ENCODE measurements around the gene TMEM267. TPM values are rescaled to one million over a fixed set of nuclear protein-coding genes. Genes with fewer than 3 reads are reported as not detected.

TMEM267 gene
- total RNA-seq, 1 experiment from 2014 or later: 6.0 TPM

GRCh38 chr5:43514816-43515677 lies 31.4 kb upstream of the TMEM267 start, which contains the start of gene C5orf34 (continued):
- TF ChIP-seq USF1 (CRISPR knock-in tag; IDR thresholded peaks at IDR 0.05): no peak
- TF ChIP-seq TEAD4 (CRISPR knock-in tag; IDR thresholded peaks at IDR 0.05): no peak
- TF ChIP-seq SP1 (CRISPR knock-in tag; conservative IDR thresholded peaks at IDR 0.05): peak; percentile 63
- TF ChIP-seq TP53 (CRISPR knock-in tag; IDR thresholded peaks at IDR 0.05): no peak
- no peak for TF ChIP-seq ZNF396 (CRISPR knock-in tag; IDR thresholded peaks at IDR 0.05; ENCODE audit: borderline replicate concordance)
- no peak for TF ChIP-seq SOX15 (CRISPR knock-in tag; IDR thresholded peaks at IDR 0.05)
- 0 out of 2 replicates have a peak, but pooled peaks have one; percentile 24 for TF ChIP-seq E2F5 (CRISPR knock-in tag; IDR thresholded peaks at IDR 0.05)
- TF ChIP-seq FOXP4 (CRISPR knock-in tag; IDR thresholded peaks at IDR 0.05): no peak
- TF ChIP-seq E2F1 (CRISPR knock-in tag; IDR thresholded peaks at IDR 0.05): no peak
- no peak for TF ChIP-seq ZNF219 (CRISPR knock-in tag; IDR thresholded peaks at IDR 0.05; ENCODE audit: borderline replicate concordance)
- TF ChIP-seq ZNF232 (CRISPR knock-in tag; IDR thresholded peaks at IDR 0.05): no peak
- no peak for TF ChIP-seq AFF4 (CRISPR knock-in tag; IDR thresholded peaks at IDR 0.05; ENCODE audit: borderline replicate concordance)
- TF ChIP-seq, protein P1, sequence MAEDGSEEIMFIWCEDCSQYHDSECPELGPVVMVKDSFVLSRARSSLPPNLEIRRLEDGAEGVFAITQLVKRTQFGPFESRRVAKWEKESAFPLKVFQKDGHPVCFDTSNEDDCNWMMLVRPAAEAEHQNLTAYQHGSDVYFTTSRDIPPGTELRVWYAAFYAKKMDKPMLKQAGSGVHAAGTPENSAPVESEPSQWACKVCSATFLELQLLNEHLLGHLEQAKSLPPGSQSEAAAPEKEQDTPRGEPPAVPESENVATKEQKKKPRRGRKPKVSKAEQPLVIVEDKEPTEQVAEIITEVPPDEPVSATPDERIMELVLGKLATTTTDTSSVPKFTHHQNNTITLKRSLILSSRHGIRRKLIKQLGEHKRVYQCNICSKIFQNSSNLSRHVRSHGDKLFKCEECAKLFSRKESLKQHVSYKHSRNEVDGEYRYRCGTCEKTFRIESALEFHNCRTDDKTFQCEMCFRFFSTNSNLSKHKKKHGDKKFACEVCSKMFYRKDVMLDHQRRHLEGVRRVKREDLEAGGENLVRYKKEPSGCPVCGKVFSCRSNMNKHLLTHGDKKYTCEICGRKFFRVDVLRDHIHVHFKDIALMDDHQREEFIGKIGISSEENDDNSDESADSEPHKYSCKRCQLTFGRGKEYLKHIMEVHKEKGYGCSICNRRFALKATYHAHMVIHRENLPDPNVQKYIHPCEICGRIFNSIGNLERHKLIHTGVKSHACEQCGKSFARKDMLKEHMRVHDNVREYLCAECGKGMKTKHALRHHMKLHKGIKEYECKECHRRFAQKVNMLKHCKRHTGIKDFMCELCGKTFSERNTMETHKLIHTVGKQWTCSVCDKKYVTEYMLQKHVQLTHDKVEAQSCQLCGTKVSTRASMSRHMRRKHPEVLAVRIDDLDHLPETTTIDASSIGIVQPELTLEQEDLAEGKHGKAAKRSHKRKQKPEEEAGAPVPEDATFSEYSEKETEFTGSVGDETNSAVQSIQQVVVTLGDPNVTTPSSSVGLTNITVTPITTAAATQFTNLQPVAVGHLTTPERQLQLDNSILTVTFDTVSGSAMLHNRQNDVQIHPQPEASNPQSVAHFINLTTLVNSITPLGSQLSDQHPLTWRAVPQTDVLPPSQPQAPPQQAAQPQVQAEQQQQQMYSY (CRISPR knock-in tag; IDR thresholded peaks at IDR 0.05): no peak
- TF ChIP-seq, protein P2, sequence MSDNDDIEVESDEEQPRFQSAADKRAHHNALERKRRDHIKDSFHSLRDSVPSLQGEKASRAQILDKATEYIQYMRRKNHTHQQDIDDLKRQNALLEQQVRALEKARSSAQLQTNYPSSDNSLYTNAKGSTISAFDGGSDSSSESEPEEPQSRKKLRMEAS (CRISPR knock-in tag; IDR thresholded peaks at IDR 0.05): peak; percentile 64; the same call in 1 of the 2 replicates
- TF ChIP-seq JUN (CRISPR knock-in tag; IDR thresholded peaks at IDR 0.05): no peak

Measured in WTC11 (cell line).